GM12892 (cell line): ENCODE results near the gene TMEM120B.
"Not testable (repeated sequence)": the region's sequence is repeated elsewhere in the genome, so short reads cannot be mapped to it uniquely, and the experiment has no call there.

Experiments
- POLR2A ChIP-seq: IDR thresholded peaks from 2 replicates; pipeline ENCODE4 v1.6.1; 2011; ENCODE audit warnings: low read depth, low read length, control low read depth
- POLR2AphosphoS5 ChIP-seq: IDR thresholded peaks from 2 replicates; pipeline ENCODE4 v1.6.1; 2011; ENCODE audit warnings: low read depth, low read length, control low read depth

- TF ChIP-seq POLR2A, POLR2AphosphoS5: not testable (repeated sequence)
Observed at GRCh38 chr12:121790785-121791184, 78.2 kb downstream of the TMEM120B start.
